Transverse colon (tissue), 4 donors: ENCODE measurements around the gene DOCK2. TPM values are rescaled to one million over a fixed set of nuclear protein-coding genes. Genes with fewer than 3 reads are reported as not detected.

ENCODE experiments used
- DNase-seq: peaks from one replicate; pipeline ENCODE4 v3.0.0-alpha.2; 2019
- H3K27ac ChIP-seq, 4 donors: fragments of 200-600 bp; sonication (generic); 2 replicates each; pipeline ENCODE4 v1.5.1; 2016 to 2018; ENCODE audit warnings: inconsistent platforms in 4 of 4
- H3K27me3 ChIP-seq: fragments of 200-600 bp; sonication (generic); 2 replicates; pipeline ENCODE4 v1.5.1; 2017; ENCODE audit warnings: inconsistent platforms
- H3K36me3 ChIP-seq, 4 donors: fragments of 200-600 bp; sonication (generic); 2 replicates each; pipeline ENCODE4 v1.5.1; 2017 to 2019; ENCODE audit warnings: inconsistent platforms in 4 of 4
- H3K4me1 ChIP-seq, 4 donors: fragments of 200-600 bp; sonication (generic); 2 replicates each; pipeline ENCODE4 v1.5.1; 2017 to 2020; ENCODE audit warnings: inconsistent platforms in 4 of 4
- H3K4me3 ChIP-seq, 4 donors: fragments of 200-600 bp; sonication (generic); 1 replicate in 1 of 4; 2 replicates in 3 of 4; pipeline versions ENCODE4 v1.5.1 to v1.6.1; 2017 to 2019; ENCODE audit warnings: inconsistent platforms in 4 of 4
- H3K9me3 ChIP-seq, 2 donors: fragments of 200-600 bp; sonication (generic); 2 replicates each; pipeline ENCODE4 v1.5.1; 2017 to 2019; ENCODE audit warnings: inconsistent platforms in 2 of 2
- CTCF ChIP-seq, 5 experiments: fragments of 200-600 bp in 3 of 5; fragments of 450-650 bp in 2 of 5; sonication (generic) in 3 of 5; IDR thresholded peaks; 1 replicate in 2 of 5; 2 replicates in 3 of 5; pipeline ENCODE4 v1.5.1; 2016 to 2017; ENCODE audit warnings: antibody characterized with exemption in 5 of 5, inconsistent platforms in 3 of 5, mild to moderate bottlenecking in 2 of 5, moderate library complexity in 1 of 5
- EP300 ChIP-seq: sonication (generic); formaldehyde crosslinking; IDR thresholded peaks from one replicate; pipeline ENCODE4 v1.6.1; 2017; ENCODE audit warnings: antibody characterized with exemption, low read depth
- POLR2A ChIP-seq: fragments of 450-650 bp; IDR thresholded peaks from one replicate; pipeline ENCODE4 v1.6.1; 2016; ENCODE audit warnings: antibody characterized with exemption, mild to moderate bottlenecking, moderate library complexity
- POLR2AphosphoS5 ChIP-seq, 3 donors: sonication (generic); formaldehyde crosslinking; IDR thresholded peaks; one replicate each; pipeline ENCODE4 v1.6.1; 2016; ENCODE audit warnings: antibody characterized with exemption in 3 of 3
- WGBS, 2 donors: methylation state at CpG; one replicate each; pipeline ENCODE4 v1.1.5; 2018; ENCODE audit warnings: low coverage in 1 of 2; 5-methylcytosine and 5-hydroxymethylcytosine counted together
- in situ Hi-C, 4 donors: fragments of 200-750 bp; cut with MboI; loops; one replicate each; pipeline versions ENCODE4 v1.15.0 to v1.15.1; 2017; ENCODE audit warnings: low sequenced_read_pairs in 3 of 4, low pct_ligation_motif_present in 1 of 4, low pct_unique_long_range_greater_than_20kb in 1 of 4
- intact Hi-C: fragments of 100-400 bp; cut with DNase I; formaldehyde crosslinking; loops from one replicate; pipeline ENCODE4 v1.15.1; 2023; ENCODE audit warnings: low total_unique reads
- total RNA-seq, 4 donors: library from RNA; depleted of rRNA; stranded (reverse); fragments of >200 nt; gene quantifications; one replicate each; pipeline ENCODE4 v1.1.0, GENCODE V29; 2016

The DOCK2 gene
- total RNA-seq, 4 donors from 2014 or later, result 8.3 to 24.0 (median 14.3) TPM

- TF ChIP-seq EP300 (no peak), CTCF (IDR thresholded peaks at IDR 0.05) (no peak), POLR2AphosphoS5 (IDR thresholded peaks at IDR 0.05) (no peak), POLR2A (no peak)
- intact Hi-C loops (no loop called here), in situ Hi-C loops (no loop called here)
- H3K27ac ChIP-seq, result no peak overlapping the region
- H3K9me3 ChIP-seq, result no peaks in the 10 kb centered on the region
- no peaks in the 10 kb centered on the region for H3K4me1 ChIP-seq
- no peaks in the 10 kb centered on the region for H3K27me3 ChIP-seq
- H3K36me3 ChIP-seq, result no peaks in the 10 kb centered on the region
- no peak overlapping the region for H3K4me3 ChIP-seq
- 60 to 88% methylated on average over 1 of the region's 1 CpG for WGBS, 2 donors
- no peak for DNase-seq
These were observed 10.3 kb upstream of the DOCK2 start for GRCh38 chr5:169626779-169627178.

- WGBS, 2 donors, result 58 to 67% methylated on average over 3 of the region's 3 CpGs
- Histone ChIP-seq H3K27ac (no peak overlapping the region), H3K9me3 (no peaks in the 10 kb centered on the region), H3K27me3 (no peaks in the 10 kb centered on the region), H3K4me3 (no peak overlapping the region), H3K36me3 (no peaks in the 10 kb centered on the region), H3K4me1 (no peaks in the 10 kb centered on the region)
- DNase-seq, result no peak
- in situ Hi-C loops, result no loop called here
- TF ChIP-seq POLR2A (no peak), POLR2AphosphoS5 (IDR thresholded peaks at IDR 0.05) (no peak), CTCF (IDR thresholded peaks at IDR 0.05) (no peak), EP300 (no peak)
- intact Hi-C loops, result no loop called here
These were observed 9.5 kb upstream of the DOCK2 start for GRCh38 chr5:169627551-169627950.

GRCh38 chr5:169628892-169629291 is 8.2 kb upstream of the DOCK2 start:
- no peaks in the 10 kb centered on the region for H3K36me3 ChIP-seq
- in situ Hi-C loops, result no loop called here

GRCh38 chr5:169629847-169630548 is 7.1 kb upstream of the DOCK2 start:
- intact Hi-C loops (no loop called here), in situ Hi-C loops (no loop called here)
- no peaks in the 10 kb centered on the region for H3K4me1 ChIP-seq
- H3K27me3 ChIP-seq, result no peaks in the 10 kb centered on the region
- no peak for TF ChIP-seq EP300
- no peak for TF ChIP-seq CTCF (IDR thresholded peaks at IDR 0.05)
- no peak for TF ChIP-seq POLR2AphosphoS5 (IDR thresholded peaks at IDR 0.05)
- TF ChIP-seq POLR2A, result no peak
- no peak overlapping the region for H3K4me3 ChIP-seq
- H3K9me3 ChIP-seq, result no peaks in the 10 kb centered on the region
- DNase-seq, result no peak
- no peaks in the 10 kb centered on the region for H3K36me3 ChIP-seq
- H3K27ac ChIP-seq, result no peak overlapping the region
- WGBS, 2 donors, result 69 to 73% methylated on average over 5 to 6 of the region's 6 CpGs

More at GRCh38 chr5:169628892-169629291, 8.2 kb upstream of the DOCK2 start:
- Histone ChIP-seq H3K4me1 (no peaks in the 10 kb centered on the region), H3K4me3 (no peak overlapping the region), H3K27ac (no peak overlapping the region), H3K27me3 (no peaks in the 10 kb centered on the region), H3K9me3 (no peaks in the 10 kb centered on the region)
- DNase-seq, result no peak
- 63 to 80% methylated on average over 2 of the region's 2 CpGs for WGBS, 2 donors
- intact Hi-C loops, result no loop called here
- no peak for TF ChIP-seq EP300
- no peak for TF ChIP-seq CTCF (IDR thresholded peaks at IDR 0.05)
- TF ChIP-seq POLR2A, result no peak
- no peak for TF ChIP-seq POLR2AphosphoS5 (IDR thresholded peaks at IDR 0.05)
